Liver (tissue), 9 donors: ENCODE results near the gene AKAP11. TPM values are rescaled to one million over a fixed set of nuclear protein-coding genes. Genes with fewer than 3 reads are reported as not detected.

Experiments
- DNase-seq: peaks from one replicate; pipeline ENCODE4 v3.0.0-alpha.2; 2017; ENCODE audit warnings: low spot score
- H3K27ac ChIP-seq, 2 donors: one replicate each; pipeline ENCODE4 v1.7.0; 2013; ENCODE audit warnings: inconsistent platforms in 2 of 2, low read length in 2 of 2, control low read depth in 1 of 2, low read depth in 1 of 2, mild to moderate bottlenecking in 1 of 2
- H3K27me3 ChIP-seq, 4 donors: one replicate each; pipeline versions ENCODE4 v1.6.1 to v1.7.0; 2013; ENCODE audit warnings: low read length in 3 of 4, inconsistent platforms in 1 of 4, mild to moderate bottlenecking in 1 of 4, moderate library complexity in 1 of 4; ENCODE audit not compliant: control insufficient read depth in 4 of 4, insufficient read depth in 4 of 4
- H3K36me3 ChIP-seq, 4 donors: one replicate each; pipeline versions ENCODE4 v1.6.1 to v1.7.0; 2013; ENCODE audit warnings: low read length in 3 of 4, mild to moderate bottlenecking in 3 of 4, low read depth in 1 of 4, moderate library complexity in 1 of 4; ENCODE audit not compliant: control insufficient read depth in 4 of 4, insufficient read depth in 3 of 4
- H3K4me1 ChIP-seq, 4 donors: one replicate each; pipeline versions ENCODE4 v1.6.1 to v1.7.0; 2013; ENCODE audit warnings: low read length in 3 of 4, mild to moderate bottlenecking in 3 of 4, moderate library complexity in 1 of 4; ENCODE audit not compliant: control insufficient read depth in 4 of 4, insufficient read depth in 4 of 4
- H3K4me3 ChIP-seq, 3 donors: one replicate each; pipeline versions ENCODE4 v1.6.1 to v1.7.0; 2013; ENCODE audit warnings: low read length in 3 of 3, control low read depth in 1 of 3, low read depth in 1 of 3, mild to moderate bottlenecking in 1 of 3
- H3K9ac ChIP-seq, 2 donors: one replicate each; pipeline ENCODE4 v1.7.0; 2013; ENCODE audit warnings: low read length in 2 of 2, mild to moderate bottlenecking in 2 of 2, moderate library complexity in 2 of 2, control low read depth in 1 of 2, low read depth in 1 of 2
- H3K9me3 ChIP-seq, 4 donors: one replicate each; pipeline versions ENCODE4 v1.6.1 to v1.7.0; 2013; ENCODE audit warnings: low read length in 3 of 4; ENCODE audit not compliant: control insufficient read depth in 4 of 4
- ATF3 ChIP-seq: IDR thresholded peaks from 2 replicates; pipeline ENCODE4 v1.6.1; 2016; ENCODE audit warnings: antibody characterized with exemption
- FOXA1 ChIP-seq: IDR thresholded peaks from 2 replicates; pipeline ENCODE4 v1.6.1; 2016; ENCODE audit warnings: antibody characterized with exemption
- FOXA2 ChIP-seq: IDR thresholded peaks from 2 replicates; pipeline ENCODE4 v1.6.1; 2016; ENCODE audit warnings: antibody characterized with exemption
- GABPA ChIP-seq, 2 donors: IDR thresholded peaks in 1 of 2; conservative IDR thresholded peaks in 1 of 2; 2 replicates each; pipeline ENCODE4 v1.6.1; 2016; ENCODE audit warnings: antibody characterized with exemption in 2 of 2, mild to moderate bottlenecking in 1 of 2, moderate library complexity in 1 of 2
- HNF4A ChIP-seq, 2 donors: conservative IDR thresholded peaks; 2 replicates each; pipeline ENCODE4 v1.6.1; 2016; ENCODE audit warnings: antibody characterized with exemption in 2 of 2, mild to moderate bottlenecking in 2 of 2
- HNF4G ChIP-seq: IDR thresholded peaks from 2 replicates; pipeline ENCODE4 v1.6.1; 2016; ENCODE audit warnings: antibody characterized with exemption
- JUND ChIP-seq, 2 donors: IDR thresholded peaks; 2 replicates each; pipeline ENCODE4 v1.6.1; 2016; ENCODE audit warnings: antibody characterized with exemption in 2 of 2
- NR2F2 ChIP-seq: IDR thresholded peaks from 2 replicates; pipeline ENCODE4 v1.6.1; 2016; ENCODE audit warnings: antibody characterized with exemption
- RAD21 ChIP-seq, 2 donors: IDR thresholded peaks; 2 replicates each; pipeline ENCODE4 v1.6.1; 2016; ENCODE audit warnings: antibody characterized with exemption in 2 of 2, mild to moderate bottlenecking in 2 of 2
- REST ChIP-seq: IDR thresholded peaks from 2 replicates; pipeline ENCODE4 v1.6.1; 2016; ENCODE audit warnings: antibody characterized with exemption, mild to moderate bottlenecking
- RXRA ChIP-seq, 2 donors: IDR thresholded peaks; 2 replicates each; pipeline ENCODE4 v1.6.1; 2017 to 2018; ENCODE audit warnings: antibody characterized with exemption in 2 of 2, mild to moderate bottlenecking in 1 of 2
- SP1 ChIP-seq: IDR thresholded peaks from 2 replicates; pipeline ENCODE4 v1.6.1; 2018; ENCODE audit warnings: antibody characterized with exemption, mild to moderate bottlenecking
- TAF1 ChIP-seq: conservative IDR thresholded peaks from 2 replicates; pipeline ENCODE4 v1.6.1; 2016; ENCODE audit warnings: antibody characterized with exemption, mild to moderate bottlenecking
- YY1 ChIP-seq: IDR thresholded peaks from 2 replicates; pipeline ENCODE4 v1.6.1; 2016; ENCODE audit warnings: antibody characterized with exemption, mild to moderate bottlenecking
- WGBS: extraction: QIAGEN DNeasy Blood & Tissue Kit; methylation state at CpG from one replicate; pipeline ENCODE4 v1.1.7; 2013; 5-methylcytosine and 5-hydroxymethylcytosine counted together
- polyA plus RNA-seq, 2 donors: library from polyadenylated mRNA; stranded (reverse) in 1 of 2; unstranded in 1 of 2; fragments of 200-250 nt in 1 of 2; fragments of >200 nt in 1 of 2; fragmentation: Nextera tagmentation in 1 of 2; extraction: Ambion mirVana in 1 of 2; gene quantifications; one replicate each; pipeline versions ENCODE4 v1.2.1 to v1.2.3, GENCODE V29; 2013 to 2015
- total RNA-seq, 2 donors: library from RNA; depleted of rRNA; stranded (reverse); fragments of >200 nt; gene quantifications; one replicate each; pipeline ENCODE4 v1.2.3, GENCODE V29; 2014
- TF ChIP-seq, protein P1 (sequence below): IDR thresholded peaks from 2 replicates; pipeline ENCODE4 v1.6.1; 2016; ENCODE audit warnings: antibody characterized with exemption
- TF ChIP-seq, protein P2 (sequence below): fragments of 150-350 bp; IDR thresholded peaks from 2 replicates; pipeline ENCODE4 v1.5.1; 2017; ENCODE audit warnings: improper control_type of control experiment, low read depth, low read length; ENCODE audit not compliant: missing input control
- TF ChIP-seq, protein P3 (sequence below): IDR thresholded peaks from 2 replicates; pipeline ENCODE4 v1.6.1; 2016; ENCODE audit warnings: antibody characterized with exemption
- donor health status: healthy.
- donor health status: healthy.
- donor health status: healthy.
- donor health status: healthy.
- donor health status: healthy.

The AKAP11 gene
- total and polyA plus RNA-seq, 4 donors, result 2.5 to 12.0 (median 7.3) TPM

GRCh38 chr13:42279986-42280385 lies 8.0 kb downstream of the AKAP11 start:
- Histone ChIP-seq H3K9ac (no peak overlapping the region), H3K27me3 (no peaks in the 10 kb centered on the region), H3K4me1 (peaks cover 0 to 2% (median 0%) of the 10 kb centered on the region in 4 donors), H3K9me3 (no peaks in the 10 kb centered on the region), H3K27ac (no peak overlapping the region), H3K4me3 (no peak overlapping the region), H3K36me3 (no peaks in the 10 kb centered on the region)
- no peak for DNase-seq
- no peak for TF ChIP-seq FOXA1
- TF ChIP-seq, protein P1, sequence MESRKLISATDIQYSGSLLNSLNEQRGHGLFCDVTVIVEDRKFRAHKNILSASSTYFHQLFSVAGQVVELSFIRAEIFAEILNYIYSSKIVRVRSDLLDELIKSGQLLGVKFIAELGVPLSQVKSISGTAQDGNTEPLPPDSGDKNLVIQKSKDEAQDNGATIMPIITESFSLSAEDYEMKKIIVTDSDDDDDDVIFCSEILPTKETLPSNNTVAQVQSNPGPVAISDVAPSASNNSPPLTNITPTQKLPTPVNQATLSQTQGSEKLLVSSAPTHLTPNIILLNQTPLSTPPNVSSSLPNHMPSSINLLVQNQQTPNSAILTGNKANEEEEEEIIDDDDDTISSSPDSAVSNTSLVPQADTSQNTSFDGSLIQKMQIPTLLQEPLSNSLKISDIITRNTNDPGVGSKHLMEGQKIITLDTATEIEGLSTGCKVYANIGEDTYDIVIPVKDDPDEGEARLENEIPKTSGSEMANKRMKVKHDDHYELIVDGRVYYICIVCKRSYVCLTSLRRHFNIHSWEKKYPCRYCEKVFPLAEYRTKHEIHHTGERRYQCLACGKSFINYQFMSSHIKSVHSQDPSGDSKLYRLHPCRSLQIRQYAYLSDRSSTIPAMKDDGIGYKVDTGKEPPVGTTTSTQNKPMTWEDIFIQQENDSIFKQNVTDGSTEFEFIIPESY, result no peak
- no peak for TF ChIP-seq ATF3
- WGBS, result 49% methylated on average over 1 of the region's 1 CpG

DNA sequence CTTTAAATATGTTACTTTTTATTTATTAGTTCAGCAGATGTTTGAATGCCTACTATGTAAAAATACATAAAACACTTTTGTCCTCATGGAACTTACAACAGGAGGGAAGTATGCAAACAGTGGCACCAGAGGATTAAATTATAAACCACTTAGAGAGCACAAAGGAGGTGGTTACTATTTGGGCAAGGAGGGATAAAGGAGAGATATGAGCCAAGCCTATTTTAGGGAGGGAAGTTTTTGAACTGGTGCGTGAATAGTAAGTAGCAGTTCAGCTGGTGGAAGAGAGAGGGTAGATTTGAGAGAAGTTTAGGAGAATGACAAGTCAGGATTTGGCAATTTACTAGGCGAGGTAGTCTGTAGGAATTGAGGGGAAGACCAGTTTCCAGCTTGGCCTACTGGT lies 8.6 kb downstream of the AKAP11 start:
- Histone ChIP-seq H3K9ac (no peak overlapping the region), H3K27me3 (no peaks in the 10 kb centered on the region), H3K27ac (no peak overlapping the region), H3K4me1 (peaks cover 0 to 2% (median 0%) of the 10 kb centered on the region in 4 donors), H3K36me3 (peaks cover 0 to 3% (median 0%) of the 10 kb centered on the region in 4 donors), H3K9me3 (no peaks in the 10 kb centered on the region), H3K4me3 (no peak overlapping the region)
- no peak for DNase-seq
- 92% methylated on average over 2 of the region's 2 CpGs for WGBS
- TF ChIP-seq JUND (IDR thresholded peaks at IDR 0.05), result no peak
- no peak for TF ChIP-seq FOXA2
- TF ChIP-seq HNF4G, result no peak
- no peak for TF ChIP-seq REST
- no peak for TF ChIP-seq FOXA1
- no peak for TF ChIP-seq GABPA (IDR thresholded peaks at IDR 0.05 in 1 of 2, conservative IDR thresholded peaks at IDR 0.05 in 1 of 2)
- TF ChIP-seq NR2F2, result no peak
- TF ChIP-seq, protein P2, sequence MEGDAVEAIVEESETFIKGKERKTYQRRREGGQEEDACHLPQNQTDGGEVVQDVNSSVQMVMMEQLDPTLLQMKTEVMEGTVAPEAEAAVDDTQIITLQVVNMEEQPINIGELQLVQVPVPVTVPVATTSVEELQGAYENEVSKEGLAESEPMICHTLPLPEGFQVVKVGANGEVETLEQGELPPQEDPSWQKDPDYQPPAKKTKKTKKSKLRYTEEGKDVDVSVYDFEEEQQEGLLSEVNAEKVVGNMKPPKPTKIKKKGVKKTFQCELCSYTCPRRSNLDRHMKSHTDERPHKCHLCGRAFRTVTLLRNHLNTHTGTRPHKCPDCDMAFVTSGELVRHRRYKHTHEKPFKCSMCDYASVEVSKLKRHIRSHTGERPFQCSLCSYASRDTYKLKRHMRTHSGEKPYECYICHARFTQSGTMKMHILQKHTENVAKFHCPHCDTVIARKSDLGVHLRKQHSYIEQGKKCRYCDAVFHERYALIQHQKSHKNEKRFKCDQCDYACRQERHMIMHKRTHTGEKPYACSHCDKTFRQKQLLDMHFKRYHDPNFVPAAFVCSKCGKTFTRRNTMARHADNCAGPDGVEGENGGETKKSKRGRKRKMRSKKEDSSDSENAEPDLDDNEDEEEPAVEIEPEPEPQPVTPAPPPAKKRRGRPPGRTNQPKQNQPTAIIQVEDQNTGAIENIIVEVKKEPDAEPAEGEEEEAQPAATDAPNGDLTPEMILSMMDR, result no peak
- TF ChIP-seq, protein P1, result no peak
- no peak for TF ChIP-seq RXRA (IDR thresholded peaks at IDR 0.05)
- TF ChIP-seq, protein P3, sequence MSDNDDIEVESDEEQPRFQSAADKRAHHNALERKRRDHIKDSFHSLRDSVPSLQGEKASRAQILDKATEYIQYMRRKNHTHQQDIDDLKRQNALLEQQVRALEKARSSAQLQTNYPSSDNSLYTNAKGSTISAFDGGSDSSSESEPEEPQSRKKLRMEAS, result no peak
- TF ChIP-seq YY1, result no peak
- no peak for TF ChIP-seq RAD21 (IDR thresholded peaks at IDR 0.05)
- TF ChIP-seq HNF4A (conservative IDR thresholded peaks at IDR 0.05), result no peak
- no peak for TF ChIP-seq TAF1
- no peak for TF ChIP-seq SP1
- no peak for TF ChIP-seq ATF3
